ENCODE results near the gene PCDH9.

Gene PCDH9

GRCh38 chr13:66501181-66501580 is 729.0 kb downstream of the PCDH9 start:
- DNase-seq (ENCODE audit: low read depth), result peak; percentile 63
- TF ChIP-seq CTCF (conservative IDR thresholded peaks at IDR 0.05; ENCODE audit: control insufficient read depth, insufficient read depth, low read depth, low read length), result no peak
- no peak overlapping the region for H3K4me3 ChIP-seq (ENCODE audit: control insufficient read depth, low read depth, low read length)

- no peak for TF ChIP-seq CTCF (conservative IDR thresholded peaks at IDR 0.05; ENCODE audit: control insufficient read depth, insufficient read depth, low read depth, low read length)
- H3K4me3 ChIP-seq (ENCODE audit: control insufficient read depth, low read depth, low read length), result no peak overlapping the region
- no peak for DNase-seq (ENCODE audit: low read depth)
These were observed 737.7 kb downstream of the PCDH9 start for GRCh38 chr13:66492479-66492878.

GRCh38 chr13:66491251-66491650 is 738.9 kb downstream of the PCDH9 start:
- DNase-seq (ENCODE audit: low read depth), result no peak
- H3K4me3 ChIP-seq (ENCODE audit: control insufficient read depth, low read depth, low read length), result no peak overlapping the region
- TF ChIP-seq CTCF (conservative IDR thresholded peaks at IDR 0.05; ENCODE audit: control insufficient read depth, insufficient read depth, low read depth, low read length), result no peak

- no peak for DNase-seq (ENCODE audit: low read depth)
- no peak overlapping the region for H3K4me3 ChIP-seq (ENCODE audit: control insufficient read depth, low read depth, low read length)
- no peak for TF ChIP-seq CTCF (conservative IDR thresholded peaks at IDR 0.05; ENCODE audit: control insufficient read depth, insufficient read depth, low read depth, low read length)
These were observed 740.5 kb downstream of the PCDH9 start for GRCh38 chr13:66489586-66489985.

GRCh38 chr13:66489172-66489571 is 741.0 kb downstream of the PCDH9 start:
- no peak for TF ChIP-seq CTCF (conservative IDR thresholded peaks at IDR 0.05; ENCODE audit: control insufficient read depth, insufficient read depth, low read depth, low read length)
- no peak overlapping the region for H3K4me3 ChIP-seq (ENCODE audit: control insufficient read depth, low read depth, low read length)
- no peak for DNase-seq (ENCODE audit: low read depth)

- no peak for DNase-seq (ENCODE audit: low read depth)
These were observed 746.4 kb downstream of the PCDH9 start for GRCh38 chr13:66483712-66484111.

More at GRCh38 chr13:66483712-66484111, 746.4 kb downstream of the PCDH9 start:
- no peak for TF ChIP-seq CTCF (conservative IDR thresholded peaks at IDR 0.05; ENCODE audit: control insufficient read depth, insufficient read depth, low read depth, low read length)
- H3K4me3 ChIP-seq (ENCODE audit: control insufficient read depth, low read depth, low read length), result no peak overlapping the region
